Common myeloid progenitor, CD34-positive (primary cell): ENCODE measurements around the gene CUX1.

Source experiments
- CTCF ChIA-PET: fragments of 350-600 bp; sonication (Branson Sonifier 250); formaldehyde crosslinking; loops from one replicate; lab custom pipeline; 2021; ENCODE audit warnings: antibody characterized with exemption; lab: Charles Lee
- POLR2A ChIA-PET: fragments of 350-600 bp; sonication (Branson Sonifier 250); formaldehyde crosslinking; loops from one replicate; lab custom pipeline; 2021; ENCODE audit warnings: antibody characterized with exemption; lab: Charles Lee
- DNase-seq, 3 donors: peaks; one replicate each; pipeline versions ENCODE4 v3.0.0 to v3.0.0-alpha.2; 2013
- H3K27ac ChIP-seq, 2 experiments: 1 replicate in 1 of 2; 2 replicates in 1 of 2; pipeline ENCODE4 v1.7.0; 2013; ENCODE audit warnings: inconsistent platforms in 2 of 2, low read length in 2 of 2, mild to moderate bottlenecking in 2 of 2, low read depth in 1 of 2, moderate library complexity in 1 of 2; ENCODE audit not compliant: severe bottlenecking in 2 of 2, insufficient read depth in 1 of 2, poor library complexity in 1 of 2
- H3K27me3 ChIP-seq, 5 experiments: replicated peaks in 2 of 5; 1 replicate in 3 of 5; 2 replicates in 2 of 5; pipeline versions ENCODE4 v1.6.1 to v1.7.0; 2013; ENCODE audit warnings: low read length in 4 of 5, mild to moderate bottlenecking in 2 of 5, moderate library complexity in 2 of 5, inconsistent platforms in 1 of 5; ENCODE audit not compliant: insufficient read depth in 5 of 5, control insufficient read depth in 4 of 5
- H3K36me3 ChIP-seq, 4 experiments: 1 replicate in 2 of 4; 2 replicates in 2 of 4; pipeline versions ENCODE4 v1.6.1 to v1.7.0; 2013; ENCODE audit warnings: low read length in 3 of 4, control low read depth in 1 of 4, mild to moderate bottlenecking in 1 of 4; ENCODE audit not compliant: control insufficient read depth in 4 of 4, insufficient read depth in 4 of 4
- H3K4me1 ChIP-seq, 4 experiments: 1 replicate in 3 of 4; 2 replicates in 1 of 4; pipeline versions ENCODE4 v1.6.1 to v1.7.1; 2013; ENCODE audit warnings: low read length in 3 of 4, mild to moderate bottlenecking in 3 of 4, control low read depth in 1 of 4, inconsistent platforms in 1 of 4, moderate library complexity in 1 of 4; ENCODE audit not compliant: control insufficient read depth in 4 of 4, insufficient read depth in 4 of 4; ENCODE audit errors: control extremely low read depth in 1 of 4
- H3K4me3 ChIP-seq, 7 experiments: 1 replicate in 4 of 7; 2 replicates in 3 of 7; pipeline versions ENCODE4 v1.5.1 to v1.7.0; 2013; ENCODE audit warnings: mild to moderate bottlenecking in 7 of 7, low read length in 6 of 7, moderate library complexity in 6 of 7, inconsistent platforms in 2 of 7, low read depth in 2 of 7, control low read depth in 1 of 7; ENCODE audit not compliant: insufficient read depth in 4 of 7, control insufficient read depth in 1 of 7; ENCODE audit errors: extremely low read depth in 1 of 7
- H3K9me3 ChIP-seq, 5 experiments: 1 replicate in 4 of 5; 2 replicates in 1 of 5; pipeline versions ENCODE4 v1.6.1 to v1.7.1; 2013; ENCODE audit warnings: low read length in 4 of 5, mild to moderate bottlenecking in 2 of 5, inconsistent platforms in 1 of 5, low read depth in 1 of 5, moderate library complexity in 1 of 5; ENCODE audit not compliant: control insufficient read depth in 4 of 5, insufficient read depth in 2 of 5; ENCODE audit errors: control extremely low read depth in 1 of 5
- WGBS: methylation state at CpG from one replicate; pipeline ENCODE4 v1.1.5; 2013; ENCODE audit not compliant: insufficient coverage; 5-methylcytosine and 5-hydroxymethylcytosine counted together

The CUX1 gene

GRCh38 chr7:101968720-101969466, 151.5 kb downstream of the CUX1 start:
- Histone ChIP-seq H3K4me3 (no peak overlapping the region), H3K27me3 (no peaks in the 10 kb centered on the region), H3K9me3 (no peaks in the 10 kb centered on the region), H3K4me1 (peaks cover 0 to 21% (median 5%) of the 10 kb centered on the region in 4 experiments), H3K36me3 (peaks cover 0 to 9% (median 4%) of the 10 kb centered on the region in 4 experiments), H3K27ac (no peak overlapping the region)
- WGBS, result 40% methylated on average over 1 of the region's 6 CpGs
- no peak for DNase-seq
- CTCF ChIA-PET, result interaction anchor here (0.6 to 1.1 kb wide), 2 partner anchors 17 to 77 kb away, joined by 3 read pairs; no protein-coding TSS in a partner anchor
- POLR2A ChIA-PET, result no interaction called here

- POLR2A ChIA-PET, result no interaction called here
- Histone ChIP-seq H3K4me1 (peaks cover 0 to 14% (median 1%) of the 10 kb centered on the region in 4 experiments), H3K36me3 (peaks cover 0 to 9% (median 4%) of the 10 kb centered on the region in 4 experiments), H3K4me3 (no peak overlapping the region), H3K9me3 (no peaks in the 10 kb centered on the region), H3K27me3 (no peaks in the 10 kb centered on the region), H3K27ac (no peak overlapping the region)
- peak in 1 of 3 donors; percentile 47 for DNase-seq
- CTCF ChIA-PET, result interaction anchor here (1.1 to 1.3 kb wide), 2 partner anchors 13 to 127 kb away, joined by 3 read pairs; no protein-coding TSS in a partner anchor
- WGBS, result 56% methylated on average over 9 of the region's 10 CpGs
Measured at GRCh38 chr7:101969997-101970585, 152.7 kb downstream of the CUX1 start.

GRCh38 chr7:101970801-101971200, 153.4 kb downstream of the CUX1 start:
- ChIA-PET CTCF (interaction anchor here (1.1 to 1.6 kb wide), 3 partner anchors 14 to 128 kb away, joined by 3 read pairs; no protein-coding TSS in a partner anchor), POLR2A (no interaction called here)
- Histone ChIP-seq H3K4me3 (no peak overlapping the region), H3K36me3 (peaks cover 0 to 9% (median 4%) of the 10 kb centered on the region in 4 experiments), H3K27me3 (no peaks in the 10 kb centered on the region), H3K27ac (no peak overlapping the region), H3K4me1 (peaks cover 0 to 12% (median 0%) of the 10 kb centered on the region in 4 experiments), H3K9me3 (no peaks in the 10 kb centered on the region)
- DNase-seq, result peak in 2 of 3 donors; percentile 38 to 52
- WGBS, result 67% methylated on average over 3 of the region's 5 CpGs

- Histone ChIP-seq H3K4me3 (no peak overlapping the region), H3K36me3 (peaks cover 0 to 9% (median 4%) of the 10 kb centered on the region in 4 experiments), H3K4me1 (peaks cover 0 to 12% (median under 1%) of the 10 kb centered on the region in 4 experiments), H3K27ac (no peak overlapping the region), H3K27me3 (no peaks in the 10 kb centered on the region), H3K9me3 (no peaks in the 10 kb centered on the region)
- DNase-seq, result no peak
- ChIA-PET POLR2A (no interaction called here), CTCF (interaction anchor here (1.3 to 1.6 kb wide), 2 partner anchors 14 to 28 kb away, joined by 3 read pairs; no protein-coding TSS in a partner anchor)
- 100% methylated on average over 2 of the region's 3 CpGs for WGBS
Measured at GRCh38 chr7:101971457-101971856, 154.0 kb downstream of the CUX1 start.

- Histone ChIP-seq H3K9me3 (no peaks in the 10 kb centered on the region), H3K27ac (no peak overlapping the region), H3K4me3 (no peak overlapping the region), H3K27me3 (no peaks in the 10 kb centered on the region), H3K36me3 (peaks cover 0 to 9% (median 4%) of the 10 kb centered on the region in 4 experiments), H3K4me1 (peaks cover 0 to 12% (median 1%) of the 10 kb centered on the region in 4 experiments)
- no peak for DNase-seq
- ChIA-PET CTCF (no interaction called here), POLR2A (no interaction called here)
- WGBS, result 90% methylated on average over 14 of the region's 14 CpGs
Measured at GRCh38 chr7:101972627-101973026, 155.2 kb downstream of the CUX1 start.

- peaks cover 0 to 9% (median 4%) of the 10 kb centered on the region in 4 experiments for H3K36me3 ChIP-seq
- peaks cover 0 to 12% (median 1%) of the 10 kb centered on the region in 4 experiments for H3K4me1 ChIP-seq
- 100% methylated on average over 2 of the region's 8 CpGs for WGBS
- no peak overlapping the region for H3K4me3 ChIP-seq
- CTCF ChIA-PET, result no interaction called here
- POLR2A ChIA-PET, result no interaction called here
- H3K27ac ChIP-seq, result no peak overlapping the region
- DNase-seq, result no peak
- no peaks in the 10 kb centered on the region for H3K9me3 ChIP-seq
- no peaks in the 10 kb centered on the region for H3K27me3 ChIP-seq
Measured at GRCh38 chr7:101973130-101973529, 155.7 kb downstream of the CUX1 start.
